A673 (cell line): ENCODE data around the gene PDCD1.

Experiments
- EZH2 ChIP-seq: fragments of 200-600 bp; sonication (generic); IDR thresholded peaks from 2 replicates; pipeline ENCODE4 v1.6.1; 2017; ENCODE audit warnings: borderline replicate concordance, low read depth, mild to moderate bottlenecking, mixed read lengths, antibody characterized with exemption, low read length; ENCODE audit not compliant: poor library complexity, severe bottlenecking
- TF ChIP-seq, protein P1 (sequence below): fragments of 300-800, 200-600 bp; sonication (generic); conservative IDR thresholded peaks from 2 replicates; pipeline ENCODE4 v1.5.1; 2017; ENCODE audit warnings: low read depth, mild to moderate bottlenecking, antibody characterized with exemption, low read length, moderate library complexity, mixed read lengths

GRCh38 chr2:241858206-241859016 is at the start of gene PDCD1:
- TF ChIP-seq, protein P1, sequence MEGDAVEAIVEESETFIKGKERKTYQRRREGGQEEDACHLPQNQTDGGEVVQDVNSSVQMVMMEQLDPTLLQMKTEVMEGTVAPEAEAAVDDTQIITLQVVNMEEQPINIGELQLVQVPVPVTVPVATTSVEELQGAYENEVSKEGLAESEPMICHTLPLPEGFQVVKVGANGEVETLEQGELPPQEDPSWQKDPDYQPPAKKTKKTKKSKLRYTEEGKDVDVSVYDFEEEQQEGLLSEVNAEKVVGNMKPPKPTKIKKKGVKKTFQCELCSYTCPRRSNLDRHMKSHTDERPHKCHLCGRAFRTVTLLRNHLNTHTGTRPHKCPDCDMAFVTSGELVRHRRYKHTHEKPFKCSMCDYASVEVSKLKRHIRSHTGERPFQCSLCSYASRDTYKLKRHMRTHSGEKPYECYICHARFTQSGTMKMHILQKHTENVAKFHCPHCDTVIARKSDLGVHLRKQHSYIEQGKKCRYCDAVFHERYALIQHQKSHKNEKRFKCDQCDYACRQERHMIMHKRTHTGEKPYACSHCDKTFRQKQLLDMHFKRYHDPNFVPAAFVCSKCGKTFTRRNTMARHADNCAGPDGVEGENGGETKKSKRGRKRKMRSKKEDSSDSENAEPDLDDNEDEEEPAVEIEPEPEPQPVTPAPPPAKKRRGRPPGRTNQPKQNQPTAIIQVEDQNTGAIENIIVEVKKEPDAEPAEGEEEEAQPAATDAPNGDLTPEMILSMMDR, result no peak
- no peak for TF ChIP-seq EZH2
